ENCODE results near the gene ACACB.

ACACB gene

GRCh38 chr12:109110988-109111495 is 5.3 kb upstream of the ACACB start:
- peak; percentile 58 to 74 for DNase-seq

GRCh38 chr12:109112720-109113465 is 3.5 kb upstream of the ACACB start:
- DNase-seq, result peak in 1 of 2 donors; percentile 25

DNA sequence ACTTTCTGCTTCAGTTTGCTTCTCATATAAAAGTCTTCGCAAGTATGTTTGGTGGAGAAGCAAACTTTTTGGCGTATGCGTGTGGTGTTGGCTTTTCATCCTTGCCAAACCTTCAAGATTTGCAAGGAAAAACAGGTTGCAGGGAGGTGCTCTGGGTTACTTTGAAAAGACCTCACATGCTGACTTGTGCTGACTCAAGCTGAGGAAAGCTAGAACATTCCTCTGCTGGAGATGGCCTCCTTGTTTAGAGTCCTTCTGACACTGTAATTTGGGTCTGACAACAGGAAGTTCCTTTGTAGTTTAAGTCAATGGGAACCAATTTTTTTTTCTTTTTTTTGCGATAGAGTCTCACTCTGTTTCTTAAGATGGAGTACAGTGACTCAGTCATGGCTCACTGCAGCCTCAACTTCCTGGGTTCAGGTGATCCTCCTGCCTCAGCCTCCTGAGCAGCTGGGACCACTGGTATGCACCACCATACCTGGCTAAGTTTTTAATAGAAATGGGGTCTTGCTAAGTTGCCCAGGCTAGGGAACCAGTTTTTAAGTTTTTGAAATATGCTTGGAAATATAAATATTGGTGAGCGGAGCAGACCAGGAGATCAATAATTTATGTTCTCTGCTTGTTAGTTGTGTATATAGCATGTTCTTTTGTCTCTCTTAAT is 2.6 kb upstream of the ACACB start:
- no peak for DNase-seq

- no peak for DNase-seq
Observed at GRCh38 chr12:109114644-109115043, 1.7 kb upstream of the ACACB start.

- DNase-seq, result peak in 1 of 2 donors; percentile 3
Observed at GRCh38 chr12:109115404-109115757, 1.0 kb upstream of the ACACB start.

- DNase-seq, result no peak
Observed at GRCh38 chr12:109116611-109116949, 193 bp downstream of the ACACB start.

- no peak for DNase-seq
Observed at GRCh38 chr12:109120095-109120494, 3.7 kb downstream of the ACACB start.

- DNase-seq, result no peak
Observed at GRCh38 chr12:109120557-109120956, 4.2 kb downstream of the ACACB start.

GRCh38 chr12:109121346-109121880 is 5.0 kb downstream of the ACACB start:
- no peak for DNase-seq

GRCh38 chr12:109124878-109125648 is 8.7 kb downstream of the ACACB start:
- DNase-seq, result no peak

- no peak for DNase-seq
Observed at GRCh38 chr12:109125791-109126190, 9.4 kb downstream of the ACACB start.

DNA sequence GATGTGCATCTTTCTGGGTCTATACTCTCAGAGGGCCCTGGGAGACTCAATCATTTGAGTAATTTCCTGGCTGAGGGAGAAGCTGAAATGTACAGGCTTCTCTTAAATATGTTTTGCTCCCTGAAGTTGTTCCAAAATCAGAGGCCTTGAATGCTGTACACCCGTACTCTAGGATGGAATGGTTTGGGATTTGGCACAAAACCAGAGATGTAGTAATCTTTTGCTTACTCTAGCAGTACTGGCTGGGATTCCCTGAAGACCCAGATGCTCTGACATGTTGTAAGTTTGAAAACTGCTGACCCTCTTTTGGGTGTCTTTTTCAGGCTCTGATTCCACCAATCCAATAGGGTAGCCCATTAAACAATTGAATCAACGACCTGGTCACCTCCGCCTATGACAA is 10.4 kb downstream of the ACACB start:
- no peak for DNase-seq

DNA sequence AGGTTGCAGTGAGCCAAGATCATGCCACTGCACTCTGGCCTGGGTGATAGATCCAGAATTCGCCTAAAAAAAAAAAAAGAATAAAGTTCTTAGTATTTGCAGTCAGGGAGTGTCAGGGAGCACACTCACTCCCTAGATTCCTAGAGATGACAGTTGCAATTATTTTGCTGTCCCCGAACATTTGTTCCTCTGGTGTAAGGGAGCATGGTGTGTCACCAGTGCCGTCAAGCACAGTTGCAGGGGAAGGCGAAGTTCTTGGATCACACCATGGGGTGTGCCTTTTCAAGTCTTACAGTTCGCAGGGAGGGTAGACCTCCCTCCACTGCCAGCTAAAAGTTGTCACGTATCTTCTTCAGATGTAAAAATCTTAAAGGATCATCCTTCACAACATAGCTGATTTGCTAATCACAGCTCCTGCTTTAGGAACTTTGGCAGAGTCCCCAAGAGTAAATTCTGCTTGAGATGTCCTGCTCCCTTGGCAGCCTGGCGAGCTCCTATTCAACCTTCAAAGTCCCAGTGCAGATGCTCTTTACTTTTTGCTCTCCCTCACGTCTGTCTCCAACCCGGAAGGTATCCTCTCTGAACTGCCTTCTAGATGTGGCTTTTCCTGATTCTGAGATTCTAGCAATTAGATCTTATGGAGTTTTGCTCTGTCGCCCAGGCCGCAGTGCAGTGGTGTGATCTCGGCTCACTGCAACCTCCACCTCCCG is 11.3 kb downstream of the ACACB start:
- DNase-seq, result no peak

GRCh38 chr12:109130297-109131153 is 14.1 kb downstream of the ACACB start:
- no peak for DNase-seq

DNA sequence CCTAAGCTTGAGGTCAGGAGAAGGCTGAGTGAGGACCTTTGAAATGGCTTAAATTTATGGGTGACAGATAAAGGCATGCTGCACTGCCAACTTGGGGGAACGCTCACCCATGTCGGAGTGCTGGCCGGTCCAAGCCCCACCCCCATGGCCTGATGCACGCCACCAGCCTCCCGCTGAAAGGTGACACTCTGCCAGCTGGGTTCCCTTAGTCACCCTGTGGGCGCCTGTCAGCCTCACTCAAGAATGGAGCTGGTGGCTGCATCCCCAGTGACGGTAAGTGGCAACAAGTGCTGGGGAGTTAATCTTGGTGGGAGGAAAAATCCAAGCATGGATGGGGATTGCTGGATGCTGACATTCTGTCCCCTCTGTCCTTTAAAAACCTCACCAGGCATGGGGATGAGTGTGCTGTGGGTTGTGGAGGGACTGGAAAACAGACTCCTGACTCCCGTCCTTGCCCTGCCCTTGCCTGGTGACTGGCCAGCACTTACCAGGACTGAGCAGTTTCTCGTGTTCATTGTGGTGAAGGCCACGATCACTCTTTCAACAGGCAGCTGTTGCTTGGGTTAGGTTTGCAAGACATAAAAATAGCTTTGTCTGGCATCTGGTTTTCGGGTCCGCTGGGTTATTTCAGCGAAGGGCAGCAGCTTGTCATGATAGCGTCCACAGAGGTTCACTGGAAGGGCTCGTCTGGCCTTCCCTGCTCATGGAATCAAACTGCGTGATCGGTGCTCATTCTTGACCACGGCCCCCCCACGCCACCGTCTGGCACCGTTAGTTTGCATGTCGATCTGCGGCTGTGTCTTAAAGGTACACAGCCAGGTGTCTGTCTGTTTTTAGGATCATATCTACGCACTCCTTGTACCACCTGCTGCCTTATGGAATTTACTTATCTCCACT is 15.0 kb downstream of the ACACB start:
- no peak for DNase-seq

DNA sequence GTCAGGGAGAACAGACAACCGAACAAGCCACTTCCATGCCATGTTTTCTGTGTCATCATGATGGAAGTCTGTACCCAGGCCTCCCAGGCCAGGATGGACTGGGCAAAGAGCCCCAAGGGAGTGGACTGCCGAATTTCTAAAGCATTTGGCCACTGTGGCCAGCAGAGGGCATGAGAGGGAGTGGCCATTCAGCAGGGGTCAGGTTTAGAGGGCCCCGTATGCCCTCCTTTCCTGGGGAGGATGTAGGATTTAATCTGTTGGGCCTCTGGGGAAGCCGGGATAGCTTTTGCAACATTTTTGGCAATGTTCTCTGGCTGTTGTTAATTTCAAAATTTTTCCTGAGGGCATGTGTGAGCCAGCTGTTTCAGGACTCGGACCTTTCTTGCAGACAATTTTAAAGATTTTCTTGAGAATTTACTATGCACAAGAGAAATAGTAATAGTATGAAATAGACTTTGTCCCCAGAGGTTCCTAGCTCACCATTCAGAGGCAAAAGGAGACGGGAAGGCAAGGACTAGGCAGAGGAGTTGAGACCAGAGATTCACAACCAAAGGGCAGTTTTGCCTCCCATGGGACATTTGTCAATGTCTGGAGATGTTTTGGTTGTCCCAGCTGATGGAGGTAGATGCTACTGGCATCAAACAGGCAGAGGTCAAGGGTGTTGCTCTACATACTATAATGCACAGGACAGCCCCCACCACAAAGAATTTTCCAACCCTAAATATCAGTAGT is 18.0 kb downstream of the ACACB start:
- peak in 1 of 2 donors; percentile 37 for DNase-seq

DNA sequence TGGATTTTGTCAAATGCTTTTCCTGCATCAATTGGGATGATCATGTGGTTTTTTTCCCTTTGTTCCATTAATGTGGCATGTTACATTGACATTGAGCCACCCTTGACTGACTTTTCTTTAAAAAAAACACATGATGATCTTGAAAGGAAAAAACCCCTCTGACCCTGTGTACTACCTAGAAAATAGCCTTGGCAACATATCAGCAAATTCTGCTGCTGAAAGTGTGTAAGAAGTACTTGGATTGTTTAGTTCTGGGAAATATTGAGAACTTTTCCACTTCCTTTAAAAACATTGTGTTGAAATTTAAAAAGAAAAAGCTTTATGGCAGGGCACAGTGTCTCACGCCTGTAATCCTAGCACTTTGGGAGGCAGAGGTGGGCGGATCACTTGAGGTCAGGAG is 20.7 kb downstream of the ACACB start:
- DNase-seq, result peak; percentile 19 to 62

- no peak for DNase-seq
Observed at GRCh38 chr12:109139360-109139759, 23.0 kb downstream of the ACACB start.

GRCh38 chr12:109139791-109140190 is 23.4 kb downstream of the ACACB start:
- no peak for DNase-seq

- DNase-seq, result no peak
Observed at GRCh38 chr12:109140560-109140959, 24.2 kb downstream of the ACACB start.

All from inflammatory macrophage (primary cell).